Ovary (tissue), 9 donors: ENCODE data around the gene GRB2. TPM values are rescaled to one million over a fixed set of nuclear protein-coding genes. Genes with fewer than 3 reads are reported as not detected.

Source experiments
- DNase-seq, 5 donors: peaks; one replicate each; pipeline ENCODE4 v3.0.0-alpha.2; 2019 to 2020
- H3K27ac ChIP-seq, 2 donors: fragments of 200-600 bp; one replicate each; pipeline versions ENCODE4 v1.5.1 to v1.8.0; 2019 to 2022
- H3K27me3 ChIP-seq: fragments of 200-600 bp; one replicate; pipeline ENCODE4 v1.8.0; 2022
- H3K36me3 ChIP-seq: fragments of 200-600 bp; sonication (generic); one replicate; pipeline ENCODE4 v1.5.1; 2019
- H3K4me1 ChIP-seq: one replicate; pipeline ENCODE4 v1.8.1; 2013; ENCODE audit warnings: mild to moderate bottlenecking, moderate library complexity; ENCODE audit not compliant: insufficient read depth
- H3K4me3 ChIP-seq: fragments of 200-600 bp; sonication (generic); one replicate; pipeline ENCODE4 v1.5.1; 2017
- H3K9me3 ChIP-seq, 2 donors: fragments of 200-600 bp in 1 of 2; sonication (generic) in 1 of 2; one replicate each; pipeline versions ENCODE4 v1.5.1 to v1.8.1; 2013 to 2019; ENCODE audit warnings: mild to moderate bottlenecking in 1 of 2, moderate library complexity in 1 of 2
- EP300 ChIP-seq: sonication (generic); formaldehyde crosslinking; IDR thresholded peaks from one replicate; pipeline ENCODE4 v1.6.1; 2017; ENCODE audit warnings: antibody characterized with exemption
- POLR2A ChIP-seq: fragments of 450-650 bp; IDR thresholded peaks from one replicate; pipeline ENCODE4 v1.6.1; 2017; ENCODE audit warnings: antibody characterized with exemption, mild to moderate bottlenecking, moderate library complexity
- WGBS, 3 donors: extraction: QIAGEN DNeasy Blood & Tissue Kit in 1 of 3; methylation state at CpG; one replicate each; pipeline versions ENCODE4 v1.1.5 to v1.1.7; 2013 to 2017; 5-methylcytosine and 5-hydroxymethylcytosine counted together
- intact Hi-C, 4 donors: fragments of 100-400 bp; cut with DNase I; formaldehyde crosslinking; loops; one replicate each; pipeline versions ENCODE4 v1.11.0 to v1.15.1; 2022 to 2023
- polyA plus RNA-seq, 2 donors: library from polyadenylated mRNA; stranded (reverse); fragments of 200-250 nt in 1 of 2; fragments of 350-450 nt in 1 of 2; fragmentation: Illumina TruSeq in 1 of 2; extraction: RNeasy Lipid Tissue Mini Kit (QIAGEN cat#74804) in 1 of 2; gene quantifications; one replicate each; pipeline ENCODE4 v1.2.3, GENCODE V29; 2013 to 2014
- total RNA-seq, 7 donors: library from RNA; depleted of rRNA in 2 of 7; stranded (reverse); fragments of >200 nt in 2 of 7; fragmentation: NEBNext Ultra II Directional in 3 of 7; extraction: Animal tissue kit (Norgen Biotek cat#: 25700) in 3 of 7; gene quantifications; one replicate each; pipeline versions ENCODE4 v1.1.0 to v1.2.4, GENCODE V29; 2016 to 2023
- TF ChIP-seq, protein P1 (sequence below), 3 donors: fragments of 450-650 bp in 2 of 3; fragments of 200-600 bp in 1 of 3; IDR thresholded peaks; one replicate each; pipeline versions ENCODE4 v1.5.1 to v1.8.0; 2016 to 2022; ENCODE audit warnings: antibody characterized with exemption in 3 of 3, mild to moderate bottlenecking in 1 of 3
- donor health status: DM: no; HTN: no; CAD: no; lungs with moderate emphysema.
- donor health status: DM: no; HTN: no; CAD: no.
- donor health status: Bipolar disorder and iron deficiency.
- donor health status: DM: yes; HTN: yes; CAD: no.
- donor health status: DM: no; HTN: no; CAD: no.
- donor health status: DM: yes; HTN: yes; CAD: no.

The GRB2 gene
- total and polyA plus RNA-seq, 9 donors, result 41.5 to 88.2 (median 62.6) TPM

DNA sequence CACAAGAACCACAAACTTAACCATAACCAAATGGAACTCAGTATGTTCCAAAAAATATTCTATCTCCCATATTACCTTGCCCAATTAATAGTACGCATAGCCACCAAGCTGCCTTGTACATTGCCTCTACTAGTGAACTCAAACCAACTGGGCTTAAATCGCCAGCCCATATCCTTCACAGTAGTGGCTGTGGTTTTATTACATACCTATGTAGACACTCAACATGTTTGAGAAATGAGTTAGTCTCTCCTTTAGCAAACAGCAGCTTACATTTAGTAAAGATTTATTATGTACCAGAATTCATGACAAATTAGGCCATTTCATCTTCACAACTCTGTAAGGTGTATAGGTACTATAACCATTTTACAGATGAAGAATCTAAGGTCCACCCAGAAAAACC lies 41.4 kb downstream of the GRB2 start:
- no peaks in the 10 kb centered on the region for H3K36me3 ChIP-seq
- H3K9me3 ChIP-seq, result no peaks in the 10 kb centered on the region
- no peaks in the 10 kb centered on the region for H3K27me3 ChIP-seq
- H3K4me1 ChIP-seq, result peaks cover 11% of the 10 kb centered on the region
- 94 to 97% (median 95%) methylated on average over 2 of the region's 2 CpGs for WGBS, 3 donors
- TF ChIP-seq EP300 (no peak), POLR2A (no peak)
- TF ChIP-seq, protein P1, sequence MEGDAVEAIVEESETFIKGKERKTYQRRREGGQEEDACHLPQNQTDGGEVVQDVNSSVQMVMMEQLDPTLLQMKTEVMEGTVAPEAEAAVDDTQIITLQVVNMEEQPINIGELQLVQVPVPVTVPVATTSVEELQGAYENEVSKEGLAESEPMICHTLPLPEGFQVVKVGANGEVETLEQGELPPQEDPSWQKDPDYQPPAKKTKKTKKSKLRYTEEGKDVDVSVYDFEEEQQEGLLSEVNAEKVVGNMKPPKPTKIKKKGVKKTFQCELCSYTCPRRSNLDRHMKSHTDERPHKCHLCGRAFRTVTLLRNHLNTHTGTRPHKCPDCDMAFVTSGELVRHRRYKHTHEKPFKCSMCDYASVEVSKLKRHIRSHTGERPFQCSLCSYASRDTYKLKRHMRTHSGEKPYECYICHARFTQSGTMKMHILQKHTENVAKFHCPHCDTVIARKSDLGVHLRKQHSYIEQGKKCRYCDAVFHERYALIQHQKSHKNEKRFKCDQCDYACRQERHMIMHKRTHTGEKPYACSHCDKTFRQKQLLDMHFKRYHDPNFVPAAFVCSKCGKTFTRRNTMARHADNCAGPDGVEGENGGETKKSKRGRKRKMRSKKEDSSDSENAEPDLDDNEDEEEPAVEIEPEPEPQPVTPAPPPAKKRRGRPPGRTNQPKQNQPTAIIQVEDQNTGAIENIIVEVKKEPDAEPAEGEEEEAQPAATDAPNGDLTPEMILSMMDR (IDR thresholded peaks at IDR 0.05), result no peak
- no peak overlapping the region for H3K27ac ChIP-seq
- DNase-seq, result no peak
- H3K4me3 ChIP-seq, result no peak overlapping the region
- intact Hi-C loops, result no loop called here

DNA sequence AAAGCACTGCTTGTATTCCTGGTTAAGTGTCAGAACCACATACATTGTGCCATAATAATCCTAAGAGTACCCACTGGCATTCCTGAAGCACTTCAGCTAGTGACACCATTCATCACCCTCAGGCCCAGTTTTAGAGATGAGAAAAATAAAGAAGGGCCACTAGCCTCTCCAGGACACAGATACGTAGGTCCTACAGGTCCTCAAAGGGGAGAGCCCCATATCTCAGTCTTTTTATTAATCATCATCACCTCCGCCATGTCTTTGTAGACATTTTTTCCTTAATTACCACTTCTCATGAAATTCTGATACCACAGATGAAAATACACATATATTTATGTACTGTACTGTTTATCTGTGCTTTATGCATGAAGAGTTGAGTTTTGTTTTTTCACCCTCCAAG lies 43.5 kb downstream of the GRB2 start:
- WGBS, 3 donors, result 47 to 48% (median 48%) methylated on average over 2 of the region's 2 CpGs
- Histone ChIP-seq H3K4me3 (no peak overlapping the region), H3K4me1 (peaks cover 10% of the 10 kb centered on the region), H3K36me3 (no peaks in the 10 kb centered on the region), H3K27me3 (no peaks in the 10 kb centered on the region), H3K27ac (no peak overlapping the region), H3K9me3 (no peaks in the 10 kb centered on the region)
- no peak for DNase-seq
- intact Hi-C loops, result no loop called here
- no peak for TF ChIP-seq POLR2A
- no peak for TF ChIP-seq EP300
- TF ChIP-seq, protein P1 (IDR thresholded peaks at IDR 0.05), result no peak

DNA sequence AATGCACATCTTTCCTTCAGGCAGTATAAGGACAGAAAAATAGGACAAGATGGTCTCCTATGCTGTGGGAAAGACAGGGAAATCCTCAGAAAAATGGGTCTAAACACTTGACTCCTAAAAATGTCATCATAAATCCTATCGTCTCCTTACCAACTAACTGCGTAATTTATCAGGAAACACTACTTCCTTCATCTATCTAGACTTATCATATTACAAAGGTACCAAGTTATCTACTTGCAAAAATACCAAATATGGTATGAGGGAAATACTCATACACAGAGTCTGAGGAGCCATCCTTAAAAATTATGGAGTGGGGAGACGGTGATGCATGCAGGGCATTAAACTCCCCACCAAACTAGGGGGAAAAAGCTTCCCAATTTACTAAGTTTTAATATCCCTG lies 44.1 kb downstream of the GRB2 start:
- peaks cover 8% of the 10 kb centered on the region for H3K4me1 ChIP-seq

DNA sequence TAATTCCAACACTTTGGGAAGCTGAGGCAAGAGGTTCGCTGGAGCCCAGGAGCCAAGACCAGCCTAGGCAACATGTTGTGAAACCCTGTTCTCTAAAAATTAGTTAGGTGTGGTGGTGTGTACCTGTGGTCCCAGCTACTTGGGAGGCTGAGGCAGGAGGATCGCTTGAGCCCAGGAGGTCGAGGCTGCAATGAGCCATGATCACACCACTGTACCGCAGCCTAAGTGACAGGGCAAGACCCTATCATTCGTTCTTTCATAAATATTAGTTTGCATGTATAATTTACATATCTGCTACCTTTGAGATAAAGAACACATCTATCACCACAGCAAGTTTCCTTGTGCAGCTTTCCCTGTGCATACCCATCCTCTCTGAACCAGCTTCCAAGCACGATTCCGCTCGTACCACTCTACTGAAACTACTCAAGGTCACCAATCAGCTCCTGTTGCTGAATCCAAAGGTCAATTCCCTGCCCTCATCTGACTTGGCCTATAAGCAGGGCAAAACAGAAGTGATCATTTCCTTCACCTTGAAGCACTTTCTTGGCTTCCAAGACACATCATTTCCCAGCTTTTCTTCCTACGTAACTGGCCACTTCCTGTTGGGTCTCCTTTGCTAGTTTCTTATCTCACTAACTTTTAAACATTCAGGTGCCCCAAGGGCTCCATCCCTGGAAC lies 49.1 kb downstream of the GRB2 start:
- WGBS, 3 donors, result 79 to 82% (median 80%) methylated on average over 9 of the region's 9 CpGs
- TF ChIP-seq, protein P1 (IDR thresholded peaks at IDR 0.05), result no peak
- TF ChIP-seq POLR2A (no peak), EP300 (no peak)
- H3K4me1 ChIP-seq, result peaks cover 7% of the 10 kb centered on the region
- no peak overlapping the region for H3K4me3 ChIP-seq
- no peak for DNase-seq
- no peaks in the 10 kb centered on the region for H3K36me3 ChIP-seq
- H3K27me3 ChIP-seq, result no peaks in the 10 kb centered on the region
- H3K27ac ChIP-seq, result no peak overlapping the region
- no peaks in the 10 kb centered on the region for H3K9me3 ChIP-seq
- intact Hi-C loops, result no loop called here

More for the DNA sequence above, 44.1 kb downstream of the GRB2 start:
- TF ChIP-seq EP300 (no peak), POLR2A (no peak)
- TF ChIP-seq, protein P1 (IDR thresholded peaks at IDR 0.05), result no peak
- 38 to 50% (median 49%) methylated on average over 3 of the region's 3 CpGs for WGBS, 3 donors
- intact Hi-C loops, result no loop called here
- Histone ChIP-seq H3K9me3 (no peaks in the 10 kb centered on the region), H3K27ac (no peak overlapping the region), H3K4me3 (no peak overlapping the region), H3K27me3 (no peaks in the 10 kb centered on the region), H3K36me3 (no peaks in the 10 kb centered on the region)
- no peak for DNase-seq
